PC-3 (cell line): ENCODE results near the gene TMEM178B. TPM values are rescaled to one million over a fixed set of nuclear protein-coding genes. Genes with fewer than 3 reads are reported as not detected.

Experiments
- ATAC-seq: fragments of 200-7000 bp; cut with Tn5 transposase; 2 replicates; pipeline ENCODE4 v1.9.1; 2020; ENCODE audit warnings: mild to moderate bottlenecking, moderate library complexity
- BruUV-seq: library from RNA; stranded (reverse); fragments of 400-500 nt; replicated peaks from 2 replicates; lab custom pipeline; 2021; lab: Mats Ljungman, UMichigan
- CTCF ChIA-PET: fragments of 300-600 bp; sonication (Branson Sonifier 250); formaldehyde crosslinking; loops from one replicate; lab custom pipeline; 2022; ENCODE audit warnings: antibody characterized with exemption; lab: Charles Lee
- POLR2A ChIA-PET: fragments of 300-600 bp; sonication (Branson Sonifier 250); formaldehyde crosslinking; loops from one replicate; lab custom pipeline; 2022; ENCODE audit warnings: antibody characterized with exemption; ENCODE audit not compliant: unreplicated experiment; lab: Charles Lee
- DNase-seq: peaks from one replicate; pipeline ENCODE4 v3.0.0-alpha.2; 2015
- H2AFZ ChIP-seq: fragments of 300-600 bp; sonication (generic); 2 replicates; pipeline ENCODE4 v1.6.0; 2016; ENCODE audit warnings: antibody characterized with exemption, low read length
- H3F3A ChIP-seq: fragments of 300-600 bp; sonication (generic); one replicate; pipeline ENCODE4 v1.6.0; 2017; ENCODE audit warnings: antibody characterized with exemption, low read length, control low read depth, mild to moderate bottlenecking; ENCODE audit not compliant: unreplicated experiment
- H3K27ac ChIP-seq: fragments of 300-600 bp; sonication (generic); 2 replicates; pipeline ENCODE4 v1.5.1; 2016; ENCODE audit warnings: mild to moderate bottlenecking, low read length
- H3K27me3 ChIP-seq: fragments of 300-600 bp; sonication (generic); 2 replicates; pipeline ENCODE4 v1.6.1; 2016; ENCODE audit warnings: low read length, mixed read lengths
- H3K36me3 ChIP-seq: fragments of 300-600 bp; sonication (generic); 2 replicates; pipeline ENCODE4 v1.6.1; 2016; ENCODE audit warnings: low read depth, mixed run types, low read length, mixed read lengths
- H3K4me1 ChIP-seq: fragments of 300-600 bp; sonication (generic); 2 replicates; pipeline ENCODE4 v1.5.1; 2016; ENCODE audit warnings: low read length; ENCODE audit not compliant: insufficient read depth
- H3K4me2 ChIP-seq: fragments of 300-600 bp; sonication (generic); 2 replicates; pipeline ENCODE4 v1.6.0; 2016; ENCODE audit warnings: low read length
- H3K4me3 ChIP-seq: fragments of 300-600 bp; sonication (generic); 2 replicates; pipeline ENCODE4 v1.5.1; 2016; ENCODE audit warnings: mild to moderate bottlenecking, low read length, mixed read lengths
- H3K79me2 ChIP-seq: fragments of 300-600 bp; sonication (generic); 2 replicates; pipeline ENCODE4 v1.6.1; 2017; ENCODE audit warnings: low read length, mixed read lengths
- H3K9ac ChIP-seq: fragments of 300-600 bp; sonication (generic); 2 replicates; pipeline ENCODE4 v1.6.0; 2016; ENCODE audit warnings: mild to moderate bottlenecking, low read length
- H3K9me2 ChIP-seq: fragments of 300-600 bp; sonication (generic); replicated peaks from 2 replicates; pipeline ENCODE4 v1.6.1; 2016; ENCODE audit warnings: mixed run types, low read length, mixed read lengths
- H3K9me3 ChIP-seq: fragments of 300-600 bp; sonication (generic); 2 replicates; pipeline ENCODE4 v1.6.1; 2016; ENCODE audit warnings: low read length, mixed read lengths
- H4K20me1 ChIP-seq: fragments of 300-600 bp; sonication (generic); 2 replicates; pipeline ENCODE4 v1.6.1; 2016; ENCODE audit warnings: low read length, mixed read lengths
- EZH2 ChIP-seq: fragments of 300-600 bp; sonication (generic); IDR thresholded peaks from one replicate; pipeline ENCODE4 v1.6.1; 2017; ENCODE audit warnings: antibody characterized with exemption, mild to moderate bottlenecking, low read length; ENCODE audit not compliant: unreplicated experiment
- EZH2phosphoT487 ChIP-seq: fragments of 300-600 bp; sonication (generic); IDR thresholded peaks from 2 replicates; pipeline ENCODE4 v1.6.1; 2018; ENCODE audit warnings: mild to moderate bottlenecking, antibody characterized with exemption, low read length, borderline replicate concordance
- intact Hi-C: fragments of 100-400 bp; cut with micrococcal nuclease; formaldehyde crosslinking; loops from 2 replicates; pipeline ENCODE4 v1.9.0; 2023
- total RNA-seq: library from RNA; depleted of rRNA; stranded (reverse); fragments of >200 nt; gene quantifications from 2 replicates; pipeline ENCODE4 v1.2.3, GENCODE V29; 2014
- TF ChIP-seq, protein P1 (sequence below): fragments of 300-600 bp; sonication (generic); conservative IDR thresholded peaks from 2 replicates; pipeline ENCODE4 v1.5.1; 2017; ENCODE audit warnings: antibody characterized with exemption, low read depth, mild to moderate bottlenecking, low read length

The TMEM178B gene
- total RNA-seq, 1 experiment from 2014 or later = 0.29 TPM

DNA sequence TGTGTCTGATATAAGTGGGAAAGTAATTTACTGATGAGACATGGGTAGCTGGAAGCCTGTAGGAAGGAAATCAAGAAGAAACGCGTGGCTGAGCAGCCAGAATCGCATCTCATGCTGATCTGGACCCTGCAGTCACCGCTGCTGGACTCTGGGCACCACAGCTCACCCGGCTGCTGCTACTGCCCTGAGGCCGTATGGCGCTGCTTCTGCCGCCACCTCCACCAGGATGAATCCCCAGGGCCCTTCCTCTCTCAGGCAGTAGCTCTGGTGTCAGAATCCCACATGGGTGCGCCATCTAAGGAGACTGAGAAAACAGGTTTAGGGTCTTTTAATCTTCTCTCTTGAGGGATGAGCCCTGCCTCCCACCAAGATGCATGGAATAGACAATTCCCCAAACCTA, 407.1 kb downstream of the TMEM178B start:
- TF ChIP-seq, protein P1, sequence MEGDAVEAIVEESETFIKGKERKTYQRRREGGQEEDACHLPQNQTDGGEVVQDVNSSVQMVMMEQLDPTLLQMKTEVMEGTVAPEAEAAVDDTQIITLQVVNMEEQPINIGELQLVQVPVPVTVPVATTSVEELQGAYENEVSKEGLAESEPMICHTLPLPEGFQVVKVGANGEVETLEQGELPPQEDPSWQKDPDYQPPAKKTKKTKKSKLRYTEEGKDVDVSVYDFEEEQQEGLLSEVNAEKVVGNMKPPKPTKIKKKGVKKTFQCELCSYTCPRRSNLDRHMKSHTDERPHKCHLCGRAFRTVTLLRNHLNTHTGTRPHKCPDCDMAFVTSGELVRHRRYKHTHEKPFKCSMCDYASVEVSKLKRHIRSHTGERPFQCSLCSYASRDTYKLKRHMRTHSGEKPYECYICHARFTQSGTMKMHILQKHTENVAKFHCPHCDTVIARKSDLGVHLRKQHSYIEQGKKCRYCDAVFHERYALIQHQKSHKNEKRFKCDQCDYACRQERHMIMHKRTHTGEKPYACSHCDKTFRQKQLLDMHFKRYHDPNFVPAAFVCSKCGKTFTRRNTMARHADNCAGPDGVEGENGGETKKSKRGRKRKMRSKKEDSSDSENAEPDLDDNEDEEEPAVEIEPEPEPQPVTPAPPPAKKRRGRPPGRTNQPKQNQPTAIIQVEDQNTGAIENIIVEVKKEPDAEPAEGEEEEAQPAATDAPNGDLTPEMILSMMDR = no peak
- no peak for TF ChIP-seq EZH2
- no peak for TF ChIP-seq EZH2phosphoT487
- POLR2A ChIA-PET = no interaction called here
- Histone ChIP-seq H3K27me3 (peaks cover 30% of the 10 kb centered on the region; the same call in 1 of the 2 replicates), H3K9ac (no peak overlapping the region), H3K79me2 (no peaks in the 10 kb centered on the region), H3K4me2 (no peak overlapping the region), H3K27ac (no peak overlapping the region), H3F3A (no peaks in the 10 kb centered on the region), H3K4me3 (no peak overlapping the region), H3K36me3 (no peaks in the 10 kb centered on the region), H2AFZ (no peak overlapping the region), H3K9me3 (no peaks in the 10 kb centered on the region), H3K9me2 (no peaks in the 10 kb centered on the region), H3K4me1 (no peaks in the 10 kb centered on the region), H4K20me1 (no peaks in the 10 kb centered on the region)
- CTCF ChIA-PET = no interaction called here
- ATAC-seq (no peak), DNase-seq (no peak)
- intact Hi-C loops = no loop called here
- no TSS peak for BruUV-seq

DNA sequence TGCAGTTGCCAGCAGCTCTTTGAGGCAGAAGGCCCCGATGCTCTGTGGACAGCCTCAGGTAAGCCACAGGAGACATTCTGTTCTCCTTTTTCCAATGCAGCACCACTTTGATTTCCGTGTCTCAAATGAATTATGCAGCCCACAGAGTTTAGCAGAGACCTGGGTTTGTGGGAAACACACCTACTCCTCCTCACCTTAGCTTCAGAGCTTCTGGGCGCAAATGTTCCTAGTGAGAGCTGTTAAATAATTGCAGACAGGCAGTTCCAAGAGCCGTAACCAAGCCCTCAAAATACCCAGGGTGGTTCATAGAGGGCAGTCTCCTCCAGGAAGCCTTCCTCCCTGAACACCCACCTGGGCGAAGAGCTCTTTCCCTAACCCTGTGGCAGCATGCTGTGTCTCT, 408.1 kb downstream of the TMEM178B start:
- Histone ChIP-seq H4K20me1 (no peaks in the 10 kb centered on the region), H3K79me2 (no peaks in the 10 kb centered on the region), H3K4me2 (no peak overlapping the region), H3K27me3 (peaks cover 20% of the 10 kb centered on the region; the same call in 1 of the 2 replicates), H3K9me3 (no peaks in the 10 kb centered on the region), H3K4me3 (no peak overlapping the region), H2AFZ (no peak overlapping the region), H3K9me2 (no peaks in the 10 kb centered on the region), H3F3A (no peaks in the 10 kb centered on the region), H3K9ac (no peak overlapping the region), H3K27ac (no peak overlapping the region), H3K36me3 (no peaks in the 10 kb centered on the region), H3K4me1 (no peaks in the 10 kb centered on the region)
- ATAC-seq (no peak), DNase-seq (no peak)
- intact Hi-C loops = no loop called here
- CTCF ChIA-PET = no interaction called here
- BruUV-seq = no TSS peak
- TF ChIP-seq EZH2 (no peak), EZH2phosphoT487 (no peak)
- TF ChIP-seq, protein P1 = no peak
- POLR2A ChIA-PET = no interaction called here

DNA sequence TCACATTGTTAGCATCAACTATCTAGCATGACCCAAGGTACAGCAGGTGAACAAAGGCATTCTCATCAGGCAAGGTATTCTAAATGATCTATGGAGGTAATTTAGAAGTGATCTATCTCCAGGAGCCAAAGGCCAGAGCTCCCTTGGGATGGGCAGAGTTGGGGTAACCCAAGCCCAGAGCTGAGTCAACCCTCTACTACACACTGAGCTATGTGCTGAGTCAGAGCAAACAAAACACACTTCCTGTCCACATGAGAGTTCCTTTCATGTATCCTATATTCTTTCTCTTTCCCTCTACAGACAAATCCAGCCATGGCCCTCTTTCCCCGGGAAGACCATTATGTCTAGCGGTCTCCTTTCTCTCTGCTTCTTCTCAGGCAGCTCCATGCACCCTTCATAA, 409.2 kb downstream of the TMEM178B start:
- DNase-seq (peak; percentile 19), ATAC-seq (no peak; the same call in 1 of the 2 replicates)
- ChIA-PET POLR2A (no interaction called here), CTCF (no interaction called here)
- no TSS peak for BruUV-seq
- no peaks in the 10 kb centered on the region for H3K9me2 ChIP-seq
- no peak overlapping the region for H3K27ac ChIP-seq
- intact Hi-C loops = no loop called here
- no peaks in the 10 kb centered on the region for H3K4me1 ChIP-seq
- H3K9me3 ChIP-seq = no peaks in the 10 kb centered on the region
- H3K4me3 ChIP-seq = no peak overlapping the region
- H3K4me2 ChIP-seq = no peak overlapping the region
- H2AFZ ChIP-seq = no peak overlapping the region
- no peak overlapping the region for H3K9ac ChIP-seq
- peaks cover 20% of the 10 kb centered on the region; the same call in 1 of the 2 replicates for H3K27me3 ChIP-seq
- no peaks in the 10 kb centered on the region for H4K20me1 ChIP-seq
- H3F3A ChIP-seq = no peaks in the 10 kb centered on the region
- no peaks in the 10 kb centered on the region for H3K79me2 ChIP-seq
- no peak for TF ChIP-seq EZH2phosphoT487
- TF ChIP-seq, protein P1 = no peak
- no peak for TF ChIP-seq EZH2
- no peaks in the 10 kb centered on the region for H3K36me3 ChIP-seq
